ENCODE measurements around the gene LIN37.

- no peak for TF ChIP-seq CTCF (conservative IDR thresholded peaks at IDR 0.05; ENCODE audit: low read depth, low read length)
- TF ChIP-seq EZH2 (IDR thresholded peaks at IDR 0.05; ENCODE audit: borderline replicate concordance, low read depth, low read length, poor library complexity, severe bottlenecking): no peak
These were observed 20.2 kb upstream of the LIN37 start for GRCh38 chr19:35727956-35728706.
